ENCODE results near the gene DUSP5. TPM values are rescaled to one million over a fixed set of nuclear protein-coding genes. Genes with fewer than 3 reads are reported as not detected.

Gene DUSP5
- total RNA-seq, 1 experiment from 2014 or later = 30.1 TPM

DNA sequence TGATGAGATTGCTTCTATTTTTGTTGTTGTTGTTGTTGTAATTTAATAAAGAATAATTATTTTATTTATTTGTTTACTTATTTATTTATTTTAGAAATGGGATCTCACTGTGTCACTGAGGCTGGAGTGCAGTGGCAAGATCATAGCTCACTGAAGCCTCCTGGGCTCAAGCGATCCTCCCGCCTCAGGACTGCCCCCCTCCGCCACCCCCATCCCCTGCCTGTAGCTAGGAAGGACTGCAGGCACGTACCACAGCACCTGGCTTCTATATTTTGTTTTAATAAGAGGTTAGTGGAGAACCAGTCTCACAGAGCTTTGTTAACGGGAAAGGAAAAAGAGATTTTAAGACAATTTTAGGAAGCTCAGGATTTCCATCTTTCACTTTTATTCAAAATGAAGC is 50.3 kb downstream of the DUSP5 start:
- no peaks in the 10 kb centered on the region for H3K9me3 ChIP-seq (ENCODE audit: control insufficient read depth, insufficient read depth, low read depth, low read length)
- H3K36me3 ChIP-seq (ENCODE audit: control insufficient read depth, insufficient read depth, low read length) = no peaks in the 10 kb centered on the region
- TF ChIP-seq TCF7L2 (IDR thresholded peaks at IDR 0.05; ENCODE audit: low read depth, low read length) (no peak), SIN3A (IDR thresholded peaks at IDR 0.05; ENCODE audit: borderline replicate concordance, insufficient read depth, low read depth, low read length) (no peak), POLR2AphosphoS5 (IDR thresholded peaks at IDR 0.05; ENCODE audit: low read depth, low read length) (no peak)
- TF ChIP-seq, protein P1, sequence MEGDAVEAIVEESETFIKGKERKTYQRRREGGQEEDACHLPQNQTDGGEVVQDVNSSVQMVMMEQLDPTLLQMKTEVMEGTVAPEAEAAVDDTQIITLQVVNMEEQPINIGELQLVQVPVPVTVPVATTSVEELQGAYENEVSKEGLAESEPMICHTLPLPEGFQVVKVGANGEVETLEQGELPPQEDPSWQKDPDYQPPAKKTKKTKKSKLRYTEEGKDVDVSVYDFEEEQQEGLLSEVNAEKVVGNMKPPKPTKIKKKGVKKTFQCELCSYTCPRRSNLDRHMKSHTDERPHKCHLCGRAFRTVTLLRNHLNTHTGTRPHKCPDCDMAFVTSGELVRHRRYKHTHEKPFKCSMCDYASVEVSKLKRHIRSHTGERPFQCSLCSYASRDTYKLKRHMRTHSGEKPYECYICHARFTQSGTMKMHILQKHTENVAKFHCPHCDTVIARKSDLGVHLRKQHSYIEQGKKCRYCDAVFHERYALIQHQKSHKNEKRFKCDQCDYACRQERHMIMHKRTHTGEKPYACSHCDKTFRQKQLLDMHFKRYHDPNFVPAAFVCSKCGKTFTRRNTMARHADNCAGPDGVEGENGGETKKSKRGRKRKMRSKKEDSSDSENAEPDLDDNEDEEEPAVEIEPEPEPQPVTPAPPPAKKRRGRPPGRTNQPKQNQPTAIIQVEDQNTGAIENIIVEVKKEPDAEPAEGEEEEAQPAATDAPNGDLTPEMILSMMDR (IDR thresholded peaks at IDR 0.05) = no peak
- TF ChIP-seq, protein P2, sequence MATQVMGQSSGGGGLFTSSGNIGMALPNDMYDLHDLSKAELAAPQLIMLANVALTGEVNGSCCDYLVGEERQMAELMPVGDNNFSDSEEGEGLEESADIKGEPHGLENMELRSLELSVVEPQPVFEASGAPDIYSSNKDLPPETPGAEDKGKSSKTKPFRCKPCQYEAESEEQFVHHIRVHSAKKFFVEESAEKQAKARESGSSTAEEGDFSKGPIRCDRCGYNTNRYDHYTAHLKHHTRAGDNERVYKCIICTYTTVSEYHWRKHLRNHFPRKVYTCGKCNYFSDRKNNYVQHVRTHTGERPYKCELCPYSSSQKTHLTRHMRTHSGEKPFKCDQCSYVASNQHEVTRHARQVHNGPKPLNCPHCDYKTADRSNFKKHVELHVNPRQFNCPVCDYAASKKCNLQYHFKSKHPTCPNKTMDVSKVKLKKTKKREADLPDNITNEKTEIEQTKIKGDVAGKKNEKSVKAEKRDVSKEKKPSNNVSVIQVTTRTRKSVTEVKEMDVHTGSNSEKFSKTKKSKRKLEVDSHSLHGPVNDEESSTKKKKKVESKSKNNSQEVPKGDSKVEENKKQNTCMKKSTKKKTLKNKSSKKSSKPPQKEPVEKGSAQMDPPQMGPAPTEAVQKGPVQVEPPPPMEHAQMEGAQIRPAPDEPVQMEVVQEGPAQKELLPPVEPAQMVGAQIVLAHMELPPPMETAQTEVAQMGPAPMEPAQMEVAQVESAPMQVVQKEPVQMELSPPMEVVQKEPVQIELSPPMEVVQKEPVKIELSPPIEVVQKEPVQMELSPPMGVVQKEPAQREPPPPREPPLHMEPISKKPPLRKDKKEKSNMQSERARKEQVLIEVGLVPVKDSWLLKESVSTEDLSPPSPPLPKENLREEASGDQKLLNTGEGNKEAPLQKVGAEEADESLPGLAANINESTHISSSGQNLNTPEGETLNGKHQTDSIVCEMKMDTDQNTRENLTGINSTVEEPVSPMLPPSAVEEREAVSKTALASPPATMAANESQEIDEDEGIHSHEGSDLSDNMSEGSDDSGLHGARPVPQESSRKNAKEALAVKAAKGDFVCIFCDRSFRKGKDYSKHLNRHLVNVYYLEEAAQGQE (IDR thresholded peaks at IDR 0.05; ENCODE audit: insufficient read depth in 1 of 2, low read depth in 2 of 2, low read length in 1 of 2) = no peak
- no peaks in the 10 kb centered on the region for H3K4me1 ChIP-seq (ENCODE audit: control insufficient read depth, insufficient read depth, low read length)
- ChIA-PET CTCF (interaction anchor here (0.9 kb wide), 1 partner anchor 145 kb away, joined by 4 read pairs; no protein-coding TSS in a partner anchor), POLR2A (interaction anchor here (0.6 kb wide), 1 partner anchor 237 kb away, joined by 6 read pairs; no protein-coding TSS in a partner anchor)
- H3K4me3 ChIP-seq (ENCODE audit: low read depth in 2 of 2, low read length in 2 of 2) = no peak overlapping the region
- intact Hi-C loops (cut with micrococcal nuclease; ENCODE audit: unreplicated experiment) = loop anchor here (5.0 kb wide), 3 partner anchors 46 to 411 kb away; no protein-coding TSS in a partner anchor
- no TSS peak for BruUV-seq (replicated peaks)
- in situ Hi-C loops (cut with HindIII; ENCODE audit: low pct_unique_long_range_greater_than_20kb, low sequenced_read_pairs) = no loop called here
- peaks cover 18% of the 10 kb centered on the region; the same call in 1 of the 2 replicates for H3K27me3 ChIP-seq (ENCODE audit: control insufficient read depth, insufficient read depth, low read length)
- no peak overlapping the region for H3K27ac ChIP-seq (ENCODE audit: low read length)
- ATAC-seq (no peak), DNase-seq (ENCODE audit: low read depth, low spot score) (no peak)

DNA sequence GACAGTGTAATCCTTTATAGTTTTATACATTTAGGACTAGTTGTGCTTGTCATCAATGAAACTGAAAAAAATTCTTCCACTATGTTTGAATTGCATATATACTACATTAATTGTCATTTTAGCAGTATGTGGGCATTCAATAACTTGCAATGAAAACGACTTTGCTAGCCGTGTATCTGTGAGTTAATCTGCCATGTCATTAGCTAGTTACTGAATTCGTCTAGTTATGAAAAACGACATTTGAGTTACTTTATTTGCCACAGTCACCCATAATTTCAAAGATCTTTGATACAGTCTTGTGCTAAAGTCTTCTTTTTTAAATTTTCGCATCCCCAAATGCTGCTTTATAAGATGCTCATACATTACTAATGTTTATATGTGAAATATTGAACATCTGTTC is 51.5 kb downstream of the DUSP5 start:
- CTCF ChIA-PET = interaction anchor here (0.8 kb wide), 1 partner anchor 195 kb away, joined by 3 read pairs; no protein-coding TSS in a partner anchor
- Histone ChIP-seq H3K27ac (ENCODE audit: low read length) (no peak overlapping the region), H3K36me3 (ENCODE audit: control insufficient read depth, insufficient read depth, low read length) (no peaks in the 10 kb centered on the region), H3K9me3 (ENCODE audit: control insufficient read depth, insufficient read depth, low read depth, low read length) (no peaks in the 10 kb centered on the region), H3K27me3 (ENCODE audit: control insufficient read depth, insufficient read depth, low read length) (peaks cover 18% of the 10 kb centered on the region; the same call in 1 of the 2 replicates), H3K4me1 (ENCODE audit: control insufficient read depth, insufficient read depth, low read length) (no peaks in the 10 kb centered on the region), H3K4me3 (ENCODE audit: low read depth in 2 of 2, low read length in 2 of 2) (no peak overlapping the region)
- no peak for TF ChIP-seq TCF7L2 (IDR thresholded peaks at IDR 0.05; ENCODE audit: low read depth, low read length)
- TF ChIP-seq, protein P1 (IDR thresholded peaks at IDR 0.05) = no peak
- no TSS peak for BruUV-seq (replicated peaks)
- ATAC-seq (no peak), DNase-seq (ENCODE audit: low read depth, low spot score) (no peak)
- POLR2A ChIA-PET = interaction anchor here (0.7 kb wide), 1 partner anchor 244 kb away, joined by 4 read pairs; the partner anchor contains the start of gene SMNDC1
- in situ Hi-C loops (cut with HindIII; ENCODE audit: low pct_unique_long_range_greater_than_20kb, low sequenced_read_pairs) (no loop called here), intact Hi-C loops (cut with micrococcal nuclease; ENCODE audit: unreplicated experiment) (loop anchor here (5.0 kb wide), 3 partner anchors 47 to 412 kb away; no protein-coding TSS in a partner anchor)
